Body of pancreas (tissue), 4 donors: ENCODE data around the gene NACC2.

Source experiments
- POLR2A ChIP-seq, 3 donors: fragments of 450-650 bp; IDR thresholded peaks; one replicate each; pipeline ENCODE4 v1.6.1; 2016; ENCODE audit warnings: antibody characterized with exemption in 3 of 3, mild to moderate bottlenecking in 2 of 3
- TF ChIP-seq, protein P1 (sequence below), 7 experiments: fragments of 450-650 bp in 4 of 7; fragments of 200-600 bp in 3 of 7; sonication (generic) in 3 of 7; IDR thresholded peaks; one replicate each; pipeline ENCODE4 v1.5.1; 2016 to 2019; ENCODE audit warnings: antibody characterized with exemption in 7 of 7

DNA sequence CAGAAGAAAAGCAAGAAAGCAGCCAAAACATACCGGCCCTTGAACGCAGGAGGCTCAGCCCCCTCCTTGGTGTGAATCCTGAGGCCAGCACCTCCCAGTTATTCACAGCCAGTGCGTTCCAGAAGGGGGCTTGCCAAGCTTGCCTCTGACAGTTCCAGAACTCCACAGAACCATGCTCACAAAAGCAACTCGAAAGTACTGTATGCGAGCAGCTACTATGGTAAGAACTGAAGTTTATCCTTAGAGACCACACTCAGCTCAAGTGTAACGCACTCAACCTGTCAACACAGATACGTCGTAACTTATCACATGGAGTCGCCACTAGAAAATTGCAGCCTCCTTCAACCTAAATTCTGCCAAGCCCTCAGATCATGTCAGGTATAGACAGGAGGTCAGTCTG is 135.3 kb downstream of the NACC2 start:
- TF ChIP-seq, protein P1, sequence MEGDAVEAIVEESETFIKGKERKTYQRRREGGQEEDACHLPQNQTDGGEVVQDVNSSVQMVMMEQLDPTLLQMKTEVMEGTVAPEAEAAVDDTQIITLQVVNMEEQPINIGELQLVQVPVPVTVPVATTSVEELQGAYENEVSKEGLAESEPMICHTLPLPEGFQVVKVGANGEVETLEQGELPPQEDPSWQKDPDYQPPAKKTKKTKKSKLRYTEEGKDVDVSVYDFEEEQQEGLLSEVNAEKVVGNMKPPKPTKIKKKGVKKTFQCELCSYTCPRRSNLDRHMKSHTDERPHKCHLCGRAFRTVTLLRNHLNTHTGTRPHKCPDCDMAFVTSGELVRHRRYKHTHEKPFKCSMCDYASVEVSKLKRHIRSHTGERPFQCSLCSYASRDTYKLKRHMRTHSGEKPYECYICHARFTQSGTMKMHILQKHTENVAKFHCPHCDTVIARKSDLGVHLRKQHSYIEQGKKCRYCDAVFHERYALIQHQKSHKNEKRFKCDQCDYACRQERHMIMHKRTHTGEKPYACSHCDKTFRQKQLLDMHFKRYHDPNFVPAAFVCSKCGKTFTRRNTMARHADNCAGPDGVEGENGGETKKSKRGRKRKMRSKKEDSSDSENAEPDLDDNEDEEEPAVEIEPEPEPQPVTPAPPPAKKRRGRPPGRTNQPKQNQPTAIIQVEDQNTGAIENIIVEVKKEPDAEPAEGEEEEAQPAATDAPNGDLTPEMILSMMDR (IDR thresholded peaks at IDR 0.05), result no peak
- no peak for TF ChIP-seq POLR2A (IDR thresholded peaks at IDR 0.05)
